ENCODE results near the gene PRSS27.
"Not testable (repeated sequence)": the region's sequence is repeated elsewhere in the genome, so short reads cannot be mapped to it uniquely, and the experiment has no call there.

Gene PRSS27

DNA sequence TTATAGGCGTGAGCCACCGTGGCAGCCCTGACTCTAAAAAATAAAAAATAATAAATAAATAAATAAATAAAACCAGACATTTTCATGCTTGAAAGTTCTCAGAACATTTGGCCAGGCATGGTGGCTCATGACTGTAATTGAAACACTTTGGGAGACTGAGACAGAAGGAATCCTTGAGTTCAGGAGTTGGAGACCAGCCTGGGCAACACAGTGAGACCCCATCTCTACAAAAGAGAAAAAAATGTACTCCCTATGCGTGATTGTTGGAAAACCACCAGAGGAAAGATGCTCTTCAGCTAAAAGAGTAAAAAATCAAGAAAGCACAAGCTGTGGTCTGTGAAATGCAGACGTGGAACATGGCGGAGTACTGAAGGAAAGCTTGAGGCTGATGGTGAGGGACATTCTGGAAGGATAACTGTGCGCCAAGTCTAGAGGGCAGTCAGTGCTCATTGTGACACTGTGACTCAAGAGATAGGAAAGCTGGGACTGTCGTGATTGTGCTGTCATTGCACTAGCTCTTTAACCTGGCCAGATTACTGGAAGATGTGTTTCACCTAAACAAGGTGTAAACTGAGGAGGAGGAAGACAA lies 4.2 kb upstream of the PRSS27 start:
- DNase-seq (ENCODE audit: low spot score) = no peak

GRCh38 chr16:2721634-2722173 lies 1.7 kb upstream of the PRSS27 start:
- not testable (repeated sequence) for DNase-seq (ENCODE audit: low spot score)

DNA sequence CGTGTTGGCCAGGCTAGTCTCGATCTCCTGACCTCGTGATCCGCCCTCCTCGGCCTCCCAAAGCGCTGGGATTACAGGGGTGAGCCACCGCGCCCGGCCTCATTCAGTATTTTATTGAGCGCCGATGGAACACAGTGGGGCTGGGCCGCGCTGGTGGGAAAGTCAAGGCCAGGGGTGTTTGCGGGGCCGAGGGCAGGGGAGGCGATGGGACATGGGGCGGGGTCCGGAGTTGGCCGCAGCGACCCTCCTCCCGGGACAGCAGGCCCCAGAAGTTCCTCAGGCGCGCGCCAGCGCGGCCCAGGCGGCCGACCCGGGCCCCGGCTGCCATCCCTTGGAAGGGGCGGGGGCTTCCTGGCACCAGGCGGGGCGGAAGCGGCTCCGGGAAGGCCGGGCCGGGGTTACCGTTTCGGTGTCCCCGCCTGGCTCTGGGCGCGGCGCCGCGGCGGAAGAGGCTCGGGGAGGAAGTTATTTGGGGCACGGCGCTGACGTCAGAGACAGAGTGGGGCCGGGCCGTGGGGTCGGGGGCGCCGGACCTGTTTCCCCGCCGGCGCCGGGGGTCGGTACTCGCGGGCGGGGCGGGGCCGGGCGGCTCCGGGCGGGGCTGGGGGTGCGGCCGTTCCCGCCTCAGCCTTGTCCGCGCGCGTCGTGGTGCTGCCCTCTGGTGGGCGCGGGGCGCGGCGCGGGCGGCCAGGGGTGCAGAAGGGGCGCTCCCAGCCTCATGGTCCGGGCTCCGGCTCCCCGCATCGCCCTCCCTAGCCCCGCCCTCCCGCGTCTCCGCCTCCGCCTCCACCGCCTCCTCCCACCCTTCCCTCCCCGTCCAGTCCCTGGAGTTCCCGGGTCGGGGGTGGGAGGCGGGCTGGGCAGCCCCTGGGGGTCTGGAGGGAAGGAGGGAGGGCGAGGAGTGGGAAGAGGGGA lies 952 bp upstream of the PRSS27 start:
- peak; percentile 89 for DNase-seq (ENCODE audit: low spot score)

DNA sequence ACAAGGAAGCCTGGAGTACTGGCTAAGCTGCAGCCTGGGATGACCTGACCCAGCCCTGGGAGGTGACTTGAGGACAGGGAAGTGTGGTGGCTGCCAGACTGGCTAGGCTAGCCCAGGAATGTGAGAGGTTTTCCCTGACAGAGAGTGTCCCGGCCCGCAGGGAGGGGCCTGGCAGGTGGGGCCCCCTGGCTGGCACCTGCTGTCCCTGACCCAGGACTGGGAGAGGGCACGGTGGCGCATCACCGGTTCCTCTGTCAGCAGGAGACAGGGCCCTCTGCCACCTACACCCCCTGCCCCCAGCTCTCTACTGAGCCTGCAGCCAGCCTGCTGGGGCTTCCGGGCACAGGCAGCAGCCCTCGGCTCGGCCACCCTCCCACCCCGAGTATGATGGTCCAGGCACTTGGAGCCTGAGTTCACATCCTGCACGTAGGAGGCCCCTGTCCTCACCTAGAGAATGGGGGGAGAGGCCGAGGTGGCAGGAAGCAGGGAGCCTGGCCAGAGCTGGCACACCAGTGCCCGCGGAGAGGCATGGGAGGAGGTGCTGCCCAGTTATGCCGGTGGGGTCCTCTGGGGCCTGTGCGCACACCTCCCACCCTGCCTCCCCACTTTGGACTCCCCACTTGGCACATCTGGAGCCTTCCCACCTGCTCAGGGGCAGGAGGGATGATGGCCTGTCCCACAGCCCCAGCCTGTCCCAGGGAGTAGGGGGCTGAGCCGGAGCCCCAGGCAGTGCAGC lies 528 bp downstream of the PRSS27 start:
- DNase-seq (ENCODE audit: low spot score) = no peak

DNA sequence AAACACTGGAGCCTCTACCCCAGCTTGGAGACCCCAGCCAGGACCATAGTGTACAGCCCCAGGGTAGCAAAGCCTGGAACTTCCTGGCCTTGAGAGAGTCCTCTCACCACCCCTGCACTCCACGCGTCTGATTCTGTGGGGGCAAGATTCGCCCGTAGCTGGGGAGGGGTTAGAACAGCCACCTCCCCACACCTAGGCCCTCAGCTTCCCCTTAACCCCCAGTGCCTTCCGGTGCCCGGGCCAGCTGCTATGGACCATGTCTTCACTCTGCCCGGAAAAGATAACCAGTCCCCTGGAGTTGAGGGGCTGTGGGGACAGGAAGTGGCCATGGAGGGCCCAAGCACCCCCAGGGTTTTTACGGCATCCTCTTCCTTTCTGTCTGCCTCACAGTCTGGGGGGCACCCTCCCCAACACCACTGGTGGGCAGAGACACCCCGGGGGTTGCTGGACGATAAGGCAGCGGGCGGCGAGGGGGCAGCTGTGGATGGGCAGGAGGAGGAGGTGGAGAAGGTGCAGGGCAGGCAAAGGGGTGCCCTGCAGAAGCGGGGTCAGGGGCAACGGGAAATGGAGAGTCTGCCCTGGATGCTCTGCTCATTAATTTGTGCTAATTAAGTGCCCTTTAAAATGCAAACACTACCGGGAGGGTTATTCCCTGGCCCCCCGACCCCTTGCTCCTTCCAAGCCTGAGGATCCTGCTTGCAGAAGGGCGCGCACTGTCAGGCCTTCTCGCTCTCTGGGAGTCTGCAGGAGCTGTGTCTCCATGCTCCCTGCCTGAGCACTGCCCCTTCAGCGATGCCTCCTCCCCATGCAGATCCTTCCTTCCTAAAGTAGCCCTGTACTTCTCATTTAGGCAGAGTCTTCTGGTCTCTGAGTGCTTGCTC lies 2.4 kb downstream of the PRSS27 start:
- no peak for DNase-seq (ENCODE audit: low spot score)

DNA sequence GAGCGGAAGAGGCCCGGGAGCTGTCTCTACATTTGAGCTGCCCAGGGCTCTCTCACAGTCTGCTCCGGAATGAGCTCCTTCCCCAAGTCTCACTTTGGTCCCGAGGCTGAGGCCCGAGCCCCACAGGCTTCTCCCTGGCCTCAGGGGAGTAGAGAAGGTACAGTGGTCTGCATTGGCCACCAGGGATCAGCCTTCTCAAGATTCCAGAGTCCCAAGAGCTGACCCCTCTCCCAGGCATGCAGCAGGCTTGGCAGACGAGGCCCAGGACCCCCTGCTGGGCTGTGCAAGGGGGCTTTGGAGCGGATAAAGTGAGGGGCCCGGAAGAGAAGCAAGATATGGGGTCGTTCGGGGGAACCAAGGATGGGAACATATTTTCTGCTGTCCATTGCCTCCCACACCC lies 3.1 kb downstream of the PRSS27 start:
- no peak for DNase-seq (ENCODE audit: low spot score)

DNA sequence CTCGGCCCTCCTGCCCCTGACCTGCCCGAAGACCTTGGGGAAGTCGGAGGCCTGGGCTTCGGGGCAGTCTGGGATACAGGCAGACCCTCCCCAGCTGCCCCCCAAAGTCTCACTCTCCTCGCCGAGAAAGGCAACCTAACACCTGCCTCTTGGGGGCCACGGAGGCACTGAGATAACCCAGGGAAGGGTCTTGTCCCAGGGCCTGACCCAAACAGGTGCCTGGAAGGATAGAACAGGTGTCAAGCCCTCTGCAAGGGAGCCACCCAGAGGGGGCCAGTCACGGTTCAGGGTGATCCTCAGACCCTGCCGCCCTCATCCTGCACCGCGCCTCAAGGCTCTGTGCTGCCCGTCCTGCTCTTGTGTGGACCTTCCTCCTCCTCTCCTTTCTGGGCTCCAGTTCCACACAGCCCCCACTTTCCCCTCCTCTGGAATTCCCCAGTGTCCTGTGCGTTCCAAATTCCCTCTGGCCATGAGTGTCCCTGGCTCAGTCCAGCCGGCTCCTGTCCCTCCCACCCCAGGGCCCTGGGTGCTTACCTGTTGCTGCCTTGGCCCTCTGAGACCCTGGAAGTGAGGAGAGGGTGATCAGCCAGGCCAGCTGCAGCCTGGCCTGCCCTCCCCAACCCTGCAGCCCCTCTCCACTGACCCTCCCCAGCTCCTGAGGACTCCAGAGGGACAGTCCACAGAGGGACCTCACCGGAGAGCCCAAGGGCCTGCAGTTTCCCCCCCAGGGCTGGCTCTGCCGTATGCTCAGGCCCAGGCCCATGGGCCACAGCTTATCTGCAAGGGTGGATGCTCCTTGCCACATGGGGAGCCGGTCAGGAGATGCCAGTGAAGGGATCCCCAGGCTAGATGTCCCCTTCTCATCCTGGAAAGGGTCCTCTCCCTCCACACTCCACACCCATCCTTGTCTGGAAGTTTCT lies 3.8 kb downstream of the PRSS27 start:
- no peak for DNase-seq (ENCODE audit: low spot score)

DNA sequence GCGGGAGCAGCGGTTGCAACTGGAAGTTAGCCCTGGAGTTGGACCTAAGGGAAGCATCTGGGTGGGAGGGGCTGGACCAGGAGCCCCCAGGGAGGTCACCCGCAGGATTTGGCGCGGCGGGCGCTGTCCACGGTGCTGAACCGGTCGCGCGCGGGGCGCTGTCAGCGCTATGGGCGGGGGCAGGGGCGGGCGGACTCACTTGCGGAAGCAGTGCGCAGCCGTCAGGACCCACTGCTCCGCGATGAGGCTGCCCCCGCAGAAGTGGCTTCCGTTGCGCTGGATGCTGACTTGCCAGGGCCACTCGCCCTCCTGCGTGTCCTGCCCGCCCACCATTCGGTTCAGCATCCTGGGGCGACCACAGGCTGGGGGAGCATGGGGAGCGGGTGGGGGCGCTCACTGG lies 4.5 kb downstream of the PRSS27 start:
- DNase-seq (ENCODE audit: low spot score) = peak; percentile 75

GRCh38 chr16:2715064-2715463 lies 5.0 kb downstream of the PRSS27 start:
- no peak for DNase-seq (ENCODE audit: low spot score)

- no peak for DNase-seq (ENCODE audit: low spot score)
Measured at GRCh38 chr16:2713985-2714774, 5.8 kb downstream of the PRSS27 start.

GRCh38 chr16:2713523-2713922 lies 6.5 kb downstream of the PRSS27 start:
- no peak for DNase-seq (ENCODE audit: low spot score)

- no peak for DNase-seq (ENCODE audit: low spot score)
Measured at GRCh38 chr16:2712546-2712945, 7.5 kb downstream of the PRSS27 start.

GRCh38 chr16:2712063-2712441 lies 8.0 kb downstream of the PRSS27 start:
- no peak for DNase-seq (ENCODE audit: low spot score)

DNA sequence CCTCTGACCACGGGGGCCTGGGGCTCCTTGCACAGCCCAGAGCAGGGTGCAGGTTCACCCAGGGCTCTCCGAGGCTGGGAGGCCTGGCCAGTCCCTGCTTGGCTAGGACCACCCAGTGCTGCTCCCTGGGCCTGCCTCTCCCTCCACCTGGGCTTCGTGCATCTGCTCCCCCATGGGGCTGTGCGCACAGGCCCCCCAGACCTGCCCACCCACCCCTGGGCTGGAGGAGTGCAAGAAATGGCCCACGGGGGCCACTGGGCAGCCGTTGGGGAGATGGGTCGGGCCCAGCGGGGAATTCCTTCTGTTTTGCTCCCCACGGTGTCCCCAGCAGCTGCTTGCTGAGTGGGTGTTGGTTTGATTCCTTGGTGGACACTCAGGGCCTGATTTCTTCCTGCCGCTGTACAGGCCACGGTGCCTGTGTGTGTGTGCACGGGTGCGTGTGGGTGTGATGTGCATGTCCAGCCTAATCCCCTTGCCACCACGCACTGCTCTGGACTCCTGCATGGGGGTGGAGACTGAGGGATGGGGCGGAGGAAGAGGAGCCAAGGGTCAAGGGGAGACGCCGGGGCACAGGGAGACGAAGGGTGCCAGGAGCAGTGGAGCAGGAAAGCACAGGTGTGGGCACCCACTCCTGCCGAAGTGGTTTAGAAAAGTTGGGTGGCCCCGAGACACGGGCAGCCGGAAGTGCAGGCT lies 8.5 kb downstream of the PRSS27 start:
- DNase-seq (ENCODE audit: low spot score) = no peak

DNA sequence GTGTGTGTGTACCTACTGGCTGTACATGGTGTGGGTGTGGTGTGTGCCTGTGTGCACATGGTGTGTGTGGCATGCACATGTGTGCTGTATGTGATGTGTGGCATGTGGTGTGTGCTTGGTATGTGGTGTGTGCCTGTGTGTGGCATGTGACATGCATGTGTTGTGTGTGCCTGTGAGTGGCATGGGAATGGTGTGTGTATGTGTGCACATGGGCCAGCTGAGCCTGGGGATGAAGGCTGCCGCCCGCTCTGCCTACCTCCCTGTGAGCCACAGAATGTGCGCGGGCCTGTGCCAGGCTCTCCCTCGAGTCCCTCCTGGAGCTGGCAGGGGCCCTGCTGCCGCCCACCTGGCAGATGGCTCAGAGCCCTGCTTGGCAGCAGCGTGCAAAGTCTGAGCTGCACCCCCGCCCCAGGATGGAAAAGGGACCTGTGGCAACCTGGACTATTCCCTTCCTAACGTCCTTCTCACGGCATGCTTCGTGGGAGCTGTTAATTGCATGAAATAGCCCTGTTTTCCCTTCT lies 9.3 kb downstream of the PRSS27 start:
- DNase-seq (ENCODE audit: low spot score) = no peak

- DNase-seq (ENCODE audit: low spot score) = no peak
Measured at GRCh38 chr16:2710021-2710710, 9.9 kb downstream of the PRSS27 start.

DNA sequence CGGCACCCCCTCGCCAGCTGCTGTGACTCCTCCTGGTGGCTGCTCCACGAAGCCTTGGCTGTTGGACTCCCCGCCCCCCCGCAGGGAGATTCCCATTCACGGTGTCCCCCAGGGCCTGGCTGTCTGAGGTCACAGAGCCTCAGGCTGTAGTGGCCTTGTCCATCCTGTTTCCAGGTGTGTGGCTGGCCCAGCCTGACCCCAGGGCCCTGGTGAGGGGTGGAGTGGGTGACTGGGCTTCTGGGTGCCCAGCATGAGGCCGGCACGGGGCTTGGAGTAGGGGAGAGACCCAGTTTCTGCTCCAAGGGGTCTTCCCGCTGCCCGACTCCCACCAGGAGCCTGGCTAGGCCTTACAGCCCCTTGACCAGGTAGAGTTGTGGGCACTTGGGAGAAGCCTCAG lies 10.4 kb downstream of the PRSS27 start:
- no peak for DNase-seq (ENCODE audit: low spot score)

- no peak for DNase-seq (ENCODE audit: low spot score)
Measured at GRCh38 chr16:2708955-2709587, 11.0 kb downstream of the PRSS27 start.

Measured in hepatic stellate cell (primary cell).